Measurements from ENCODE around the gene ARAP1.

DNA sequence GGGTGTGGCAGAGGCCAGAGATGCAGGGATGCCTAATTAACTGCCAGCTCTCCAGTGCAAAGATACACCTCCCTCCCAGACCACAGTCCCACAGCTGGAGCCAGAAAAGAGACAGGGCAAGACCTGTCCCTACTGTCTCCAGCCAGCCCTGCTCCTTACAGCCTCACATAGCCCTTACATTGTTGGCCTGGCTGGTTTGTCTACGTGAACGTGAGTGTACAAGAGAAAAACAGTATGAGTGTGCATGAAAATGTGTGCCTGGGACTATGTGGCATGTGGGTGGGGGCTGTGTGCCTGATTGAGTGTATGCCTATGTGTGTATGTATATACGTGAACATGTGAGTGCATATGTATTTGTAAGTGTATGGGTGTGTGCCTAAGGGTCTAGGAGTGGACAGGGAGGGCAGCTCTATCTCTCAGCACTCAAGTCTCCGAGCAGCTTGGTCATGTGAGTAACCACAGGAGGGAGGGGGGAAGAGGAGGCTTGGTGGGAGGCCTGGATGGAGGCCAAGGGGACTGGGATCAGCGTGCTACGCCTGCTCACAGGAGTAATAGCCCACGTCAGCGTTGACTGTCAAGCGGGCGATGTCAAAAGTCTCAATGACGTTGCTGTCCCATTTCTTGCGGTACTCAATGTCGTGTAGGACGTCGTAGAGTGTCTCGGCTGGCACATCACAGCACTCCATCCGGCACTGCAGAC lies 6.6 kb upstream of the ARAP1 start:
- TF ChIP-seq, protein P1, sequence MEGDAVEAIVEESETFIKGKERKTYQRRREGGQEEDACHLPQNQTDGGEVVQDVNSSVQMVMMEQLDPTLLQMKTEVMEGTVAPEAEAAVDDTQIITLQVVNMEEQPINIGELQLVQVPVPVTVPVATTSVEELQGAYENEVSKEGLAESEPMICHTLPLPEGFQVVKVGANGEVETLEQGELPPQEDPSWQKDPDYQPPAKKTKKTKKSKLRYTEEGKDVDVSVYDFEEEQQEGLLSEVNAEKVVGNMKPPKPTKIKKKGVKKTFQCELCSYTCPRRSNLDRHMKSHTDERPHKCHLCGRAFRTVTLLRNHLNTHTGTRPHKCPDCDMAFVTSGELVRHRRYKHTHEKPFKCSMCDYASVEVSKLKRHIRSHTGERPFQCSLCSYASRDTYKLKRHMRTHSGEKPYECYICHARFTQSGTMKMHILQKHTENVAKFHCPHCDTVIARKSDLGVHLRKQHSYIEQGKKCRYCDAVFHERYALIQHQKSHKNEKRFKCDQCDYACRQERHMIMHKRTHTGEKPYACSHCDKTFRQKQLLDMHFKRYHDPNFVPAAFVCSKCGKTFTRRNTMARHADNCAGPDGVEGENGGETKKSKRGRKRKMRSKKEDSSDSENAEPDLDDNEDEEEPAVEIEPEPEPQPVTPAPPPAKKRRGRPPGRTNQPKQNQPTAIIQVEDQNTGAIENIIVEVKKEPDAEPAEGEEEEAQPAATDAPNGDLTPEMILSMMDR (IDR thresholded peaks at IDR 0.05 in 8 of 11, conservative IDR thresholded peaks at IDR 0.05 in 3 of 11) = no peak
- TF ChIP-seq POLR2A (IDR thresholded peaks at IDR 0.05) = no peak

Data from spleen (tissue), 7 donors.